KOPT-K1 (cell line): ENCODE results near the gene HNRNPUL1.
"Not testable (repeated sequence)": the region's sequence is repeated elsewhere in the genome, so short reads cannot be mapped to it uniquely, and the experiment has no call there.

Experiments
- H3K27ac ChIP-seq: fragments of 200-600 bp; sonication (generic); 2 replicates; pipeline ENCODE4 v1.5.1; 2016; ENCODE audit warnings: antibody characterized with exemption, mild to moderate bottlenecking, low read depth, low read length; ENCODE audit not compliant: poor library complexity, severe bottlenecking
- H3K36me3 ChIP-seq: fragments of 200-600 bp; sonication (generic); 2 replicates; pipeline ENCODE4 v1.5.1; 2017; ENCODE audit warnings: antibody characterized with exemption, mild to moderate bottlenecking, low read length, moderate library complexity; ENCODE audit not compliant: insufficient read depth
- H3K9me3 ChIP-seq: fragments of 200-600 bp; sonication (generic); 2 replicates; pipeline ENCODE4 v1.5.1; 2017; ENCODE audit warnings: antibody characterized with exemption, low read length, mild to moderate bottlenecking; ENCODE audit not compliant: insufficient read depth, poor library complexity, severe bottlenecking

HNRNPUL1 gene

DNA sequence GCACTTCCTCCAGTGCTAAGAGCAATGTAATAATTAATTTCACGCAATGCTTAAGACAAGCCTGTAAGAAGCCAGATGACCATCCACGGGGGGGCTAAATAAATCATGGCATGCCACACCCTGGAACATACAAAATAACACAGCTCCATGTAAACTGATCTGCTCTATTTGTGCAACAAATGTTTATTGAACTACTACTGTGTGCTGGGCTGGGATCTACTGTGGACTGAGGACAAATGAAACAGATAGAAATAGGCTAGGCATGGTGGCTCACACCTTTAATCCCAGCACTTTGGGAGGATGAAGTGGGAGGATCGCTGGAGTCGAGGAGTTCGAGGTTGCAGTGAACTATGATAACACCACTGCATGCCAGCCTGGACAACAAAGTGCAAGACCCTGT is 68.3 kb downstream of the HNRNPUL1 start:
- Histone ChIP-seq H3K36me3 (peaks cover 73% of the 10 kb centered on the region), H3K27ac (no peak overlapping the region), H3K9me3 (no peaks in the 10 kb centered on the region)

DNA sequence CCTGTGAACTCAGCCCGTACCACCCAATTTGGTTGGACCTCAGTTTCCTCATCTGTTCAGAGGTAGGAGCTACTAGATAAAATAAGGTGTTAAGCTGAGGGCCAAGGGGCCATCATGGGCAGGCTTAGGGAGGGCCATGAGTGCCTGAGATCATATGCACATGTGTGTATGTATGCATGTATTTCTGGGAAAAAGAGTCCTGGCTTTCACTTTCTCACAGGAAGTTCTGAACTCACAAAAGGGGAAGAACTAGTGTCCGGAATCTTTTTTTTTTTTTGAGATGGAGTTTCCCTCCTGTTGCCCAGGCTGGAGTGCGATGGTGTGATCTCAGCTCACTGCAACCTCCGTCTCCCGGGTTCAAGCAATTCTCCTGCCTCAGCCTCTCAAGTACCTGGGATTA is 70.6 kb downstream of the HNRNPUL1 start:
- H3K27ac ChIP-seq, result no peak overlapping the region
- peaks cover 78% of the 10 kb centered on the region for H3K36me3 ChIP-seq
- H3K9me3 ChIP-seq, result no peaks in the 10 kb centered on the region

DNA sequence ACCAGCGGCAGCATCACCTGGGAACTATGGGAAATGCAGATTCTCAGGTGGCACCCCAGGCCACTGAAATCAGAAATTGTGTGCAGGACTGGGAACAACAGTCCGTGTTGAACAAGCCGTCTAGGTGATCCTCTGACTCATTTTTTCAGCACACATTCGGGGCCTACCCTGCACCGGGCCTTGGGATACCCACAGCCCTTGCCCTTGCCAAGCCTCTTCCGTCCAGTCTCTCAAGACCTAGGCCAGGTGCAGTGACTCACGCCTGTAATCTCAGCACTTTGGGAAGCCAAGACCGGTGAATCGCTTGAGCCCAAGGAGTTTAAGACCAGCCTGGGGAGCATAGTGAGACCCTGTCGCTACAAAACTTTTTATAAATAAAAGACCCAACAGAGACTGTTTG is 71.3 kb downstream of the HNRNPUL1 start:
- Histone ChIP-seq H3K27ac (no peak overlapping the region), H3K9me3 (no peaks in the 10 kb centered on the region), H3K36me3 (peaks cover 78% of the 10 kb centered on the region)

DNA sequence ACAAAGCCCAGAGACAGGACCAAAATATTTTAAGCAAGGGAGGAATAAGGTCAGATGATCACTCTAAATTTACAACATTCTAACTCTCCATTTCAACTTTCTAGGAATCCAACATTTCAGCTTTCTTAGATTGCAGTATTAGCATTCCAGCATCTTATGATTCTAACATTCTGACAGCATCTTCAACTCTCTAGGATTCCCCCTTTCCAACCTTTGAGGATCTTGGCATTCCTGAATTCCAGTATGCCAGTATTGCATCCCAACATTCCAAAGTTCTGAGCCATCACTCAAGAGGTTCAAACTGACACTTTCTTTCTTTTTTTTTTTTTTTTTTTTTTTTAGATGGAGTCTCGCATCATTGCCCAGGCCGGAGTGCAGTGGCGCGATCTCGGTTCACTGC is 75.8 kb downstream of the HNRNPUL1 start:
- no peak overlapping the region for H3K27ac ChIP-seq
- peaks cover 86% of the 10 kb centered on the region for H3K36me3 ChIP-seq
- H3K9me3 ChIP-seq, result no peaks in the 10 kb centered on the region

DNA sequence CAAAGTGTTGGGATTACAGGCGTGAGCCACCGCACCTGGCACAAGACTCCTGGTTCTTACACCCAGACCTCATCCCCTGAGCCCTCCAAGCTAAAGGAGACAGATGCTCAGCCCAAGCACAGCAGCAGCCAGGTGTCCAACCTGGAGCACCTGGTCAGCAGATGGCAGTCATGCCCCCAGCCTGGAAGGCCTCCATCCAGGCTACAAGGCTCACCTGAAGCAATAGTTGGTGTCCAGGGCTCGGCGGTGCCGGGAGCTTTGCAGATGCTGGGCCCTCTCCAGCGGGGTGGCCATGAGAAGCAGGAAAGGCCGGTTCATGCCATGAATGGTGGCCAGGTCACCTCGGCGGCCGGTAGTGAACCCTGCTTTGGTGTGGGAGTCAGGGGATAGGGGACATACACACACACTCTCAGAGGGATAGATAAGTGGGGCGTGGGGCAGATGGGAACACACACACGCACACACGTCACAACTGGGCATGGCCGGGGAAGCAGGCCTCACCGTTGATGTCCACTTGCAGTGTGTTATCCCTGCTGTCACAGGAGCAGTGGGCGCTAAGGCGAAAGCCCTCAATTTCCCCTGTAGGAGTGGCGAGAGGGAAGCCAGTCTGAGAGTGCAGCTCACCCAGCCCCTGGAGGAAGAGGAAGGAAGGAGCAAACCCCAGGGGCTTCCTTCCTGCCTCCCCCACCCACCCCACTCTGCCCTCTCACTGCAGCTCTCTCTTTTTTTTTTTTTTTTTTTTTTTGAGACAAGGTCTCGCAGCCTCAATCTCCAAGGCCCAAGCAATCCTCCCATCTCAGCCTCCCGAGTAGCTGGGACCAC is 77.7 kb downstream of the HNRNPUL1 start:
- Histone ChIP-seq H3K27ac (peak overlapping the region; percentile 43), H3K9me3 (no peaks in the 10 kb centered on the region), H3K36me3 (peaks cover 84% of the 10 kb centered on the region)

DNA sequence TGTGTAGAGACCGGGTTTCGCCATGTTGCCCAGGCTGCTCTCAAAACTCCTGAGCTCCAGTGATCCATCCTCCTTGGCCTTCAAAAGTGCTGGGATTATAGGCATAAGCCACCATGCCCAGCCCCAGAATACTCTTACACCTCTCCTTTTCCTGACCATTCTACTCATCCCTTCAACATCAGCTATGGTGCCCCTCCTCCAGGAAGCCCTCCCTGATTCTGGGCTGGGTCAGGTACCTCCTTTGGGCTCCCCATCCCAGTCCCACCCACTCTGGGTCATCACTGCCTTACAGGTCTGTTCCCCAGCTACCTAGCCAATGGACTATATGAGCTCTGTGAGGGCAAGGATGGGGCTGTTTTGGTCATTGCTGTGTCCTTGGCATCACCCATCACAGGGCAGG is 80.0 kb downstream of the HNRNPUL1 start:
- H3K36me3 ChIP-seq, result peaks cover 85% of the 10 kb centered on the region
- H3K9me3 ChIP-seq, result no peaks in the 10 kb centered on the region
- H3K27ac ChIP-seq, result no peak overlapping the region

DNA sequence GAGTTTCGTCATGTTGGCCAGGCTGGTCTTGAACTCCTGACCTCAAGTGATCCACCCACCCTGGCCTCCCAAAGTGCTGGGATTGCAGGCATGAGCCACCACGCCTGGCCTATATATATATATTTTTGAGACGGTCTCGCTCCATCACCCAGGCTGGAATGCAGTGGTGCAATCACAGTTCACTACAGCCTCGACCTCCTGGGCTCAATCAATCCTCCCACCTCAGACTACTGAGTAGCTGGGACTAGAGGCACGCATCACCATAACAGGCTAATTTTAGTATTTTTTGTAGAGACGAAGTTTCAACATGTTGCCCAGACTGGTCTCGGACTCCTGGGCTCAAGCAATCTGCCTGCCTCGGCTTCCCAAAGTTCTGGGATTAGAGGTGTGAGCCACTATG is 82.7 kb downstream of the HNRNPUL1 start:
- peaks cover 63% of the 10 kb centered on the region for H3K36me3 ChIP-seq
- H3K9me3 ChIP-seq, H3K27ac ChIP-seq: not testable (repeated sequence)

DNA sequence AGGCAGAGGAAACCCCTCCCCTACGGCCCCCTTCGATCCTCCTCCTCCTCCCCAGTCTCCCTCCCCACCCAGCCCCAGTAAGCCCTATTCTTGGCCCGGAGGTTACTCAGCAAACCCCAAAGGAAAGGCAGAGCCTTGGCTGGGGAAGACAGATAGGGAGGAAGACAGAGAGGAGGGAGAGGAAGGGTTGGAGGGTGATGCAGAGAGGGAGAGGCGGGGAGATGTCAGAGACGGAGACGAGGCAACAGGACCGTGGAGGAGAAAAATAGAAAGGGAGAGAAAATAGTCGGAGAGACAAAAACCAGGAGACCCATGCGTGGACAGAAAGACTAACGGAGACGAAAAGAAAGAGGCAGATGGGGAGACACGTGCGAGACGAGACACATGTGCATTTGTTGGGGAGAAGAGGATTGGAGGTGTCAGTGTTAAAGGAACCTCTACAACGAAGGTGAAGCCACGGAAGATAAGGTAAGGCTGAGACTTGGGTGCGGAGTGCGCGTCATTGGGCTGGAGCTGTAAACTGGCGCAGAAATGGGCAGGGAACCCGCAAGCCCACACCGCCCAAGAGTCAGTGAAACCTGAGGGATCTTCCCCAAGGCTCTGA is 86.7 kb downstream of the HNRNPUL1 start:
- no peak overlapping the region for H3K27ac ChIP-seq
- no peaks in the 10 kb centered on the region for H3K9me3 ChIP-seq
- H3K36me3 ChIP-seq, result peaks cover 32% of the 10 kb centered on the region

DNA sequence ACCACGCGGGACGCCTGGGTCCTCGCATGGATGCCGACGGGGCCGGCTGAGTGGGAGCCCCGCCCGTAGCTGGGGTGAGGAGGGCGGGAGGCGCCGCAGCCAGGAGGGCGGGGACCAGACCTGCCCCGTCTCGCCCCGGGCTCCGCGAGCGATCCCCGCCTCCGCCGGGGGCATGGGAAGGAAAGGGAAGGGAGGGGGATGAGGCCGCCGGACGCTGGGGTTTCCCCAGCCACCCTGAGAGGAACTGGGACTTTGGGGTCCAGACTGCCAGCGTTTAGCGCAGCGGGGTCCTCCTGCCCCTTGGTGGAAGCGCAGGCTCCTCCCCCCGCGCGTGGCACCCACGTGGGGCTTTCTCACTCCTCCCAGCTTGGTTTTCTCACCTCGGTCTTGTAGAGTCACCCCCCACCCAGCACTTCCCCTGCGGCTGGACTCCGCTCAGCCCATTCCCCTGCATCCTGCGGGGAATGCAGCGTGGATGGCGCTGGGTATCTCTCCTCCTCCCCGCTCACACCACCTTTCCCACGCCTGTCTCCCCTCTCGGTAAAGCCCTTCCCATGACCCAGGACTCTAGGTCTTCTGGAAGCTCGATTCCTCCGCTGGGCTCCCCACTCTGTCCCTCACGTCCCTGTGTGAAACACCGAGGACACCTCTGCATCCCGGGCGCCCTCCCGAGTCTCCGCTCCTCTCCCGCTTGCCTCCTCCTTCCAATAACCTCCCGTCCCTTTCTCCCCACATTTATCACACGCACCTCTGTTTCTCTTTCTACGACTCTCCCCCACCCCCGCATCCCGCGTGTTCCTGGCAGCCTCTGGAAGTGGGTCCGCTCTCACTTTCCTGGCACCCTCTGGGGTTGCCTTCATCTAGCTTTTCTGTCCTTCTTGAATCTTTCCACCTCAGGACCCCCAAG is 87.4 kb downstream of the HNRNPUL1 start:
- H3K27ac ChIP-seq, result peak overlapping the region; percentile 75
- H3K36me3 ChIP-seq, result peaks cover 24% of the 10 kb centered on the region; the same call in 1 of the 2 replicates
- H3K9me3 ChIP-seq, result no peaks in the 10 kb centered on the region

DNA sequence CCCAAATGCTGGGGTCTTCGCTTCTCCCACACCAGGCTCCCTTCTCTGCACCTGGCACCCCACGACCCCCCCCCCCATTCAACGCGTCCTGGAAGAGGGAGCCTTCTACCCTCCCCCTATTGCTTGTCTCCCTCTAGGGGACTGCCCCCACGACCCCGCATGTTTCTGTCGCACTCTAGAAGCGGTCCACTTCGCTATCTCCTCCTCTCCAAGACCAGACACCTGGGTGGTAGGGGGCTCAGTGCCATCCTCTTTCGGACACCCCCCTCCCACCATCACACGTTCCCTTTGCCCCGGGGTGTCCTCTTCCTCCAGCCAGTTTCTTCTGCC is 88.1 kb downstream of the HNRNPUL1 start:
- Histone ChIP-seq H3K27ac (peak overlapping the region; percentile 75), H3K36me3 (peaks cover 19% of the 10 kb centered on the region; the same call in 1 of the 2 replicates), H3K9me3 (no peaks in the 10 kb centered on the region)

DNA sequence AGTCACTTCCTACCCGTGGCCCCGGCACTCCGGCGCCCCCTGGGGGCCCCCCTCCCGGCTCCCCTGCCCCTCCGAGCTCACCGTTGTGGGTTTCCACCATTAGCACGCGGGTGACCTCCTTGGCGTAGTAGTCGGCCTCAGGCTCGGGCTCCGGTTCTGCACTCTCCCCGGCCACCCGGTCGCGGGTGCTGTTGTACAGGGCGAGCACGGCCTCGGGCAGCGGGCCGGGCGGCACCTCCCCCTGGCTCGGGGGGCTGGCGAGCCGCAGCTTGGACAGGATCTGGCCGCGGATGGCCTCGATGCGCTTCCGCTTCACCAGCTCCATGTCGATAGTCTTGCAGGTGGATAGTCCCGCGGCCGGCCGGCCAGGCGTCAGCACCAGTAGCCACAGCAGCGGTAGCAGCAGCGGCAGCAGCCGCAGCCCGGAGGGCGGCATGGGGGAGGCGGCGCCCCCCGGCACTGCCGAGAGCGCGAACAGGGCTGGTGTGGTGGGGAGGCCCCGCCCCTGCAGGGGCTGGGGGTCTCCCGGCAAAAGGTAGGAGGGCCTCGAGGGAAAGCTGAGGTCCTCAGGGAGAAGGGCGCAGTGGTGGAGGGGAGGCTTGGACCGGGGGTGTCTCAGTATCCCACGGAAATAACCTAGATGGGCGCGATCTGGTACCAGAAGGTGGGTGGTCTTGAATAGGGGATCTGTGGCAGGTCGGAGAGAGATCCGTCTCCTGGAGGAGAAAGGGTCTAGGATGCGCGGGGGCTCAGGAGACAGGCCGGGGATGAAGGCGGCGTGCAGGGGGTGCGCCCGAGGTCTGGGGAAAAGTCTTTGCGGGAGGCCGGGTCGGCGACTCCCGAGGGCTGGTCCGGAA is 88.7 kb downstream of the HNRNPUL1 start:
- H3K36me3 ChIP-seq, result 0 out of 2 replicates have a peak, but pooled peaks cover 13% of the 10 kb centered on the region
- H3K9me3 ChIP-seq, result no peaks in the 10 kb centered on the region
- H3K27ac ChIP-seq, result peak overlapping the region; percentile 75

DNA sequence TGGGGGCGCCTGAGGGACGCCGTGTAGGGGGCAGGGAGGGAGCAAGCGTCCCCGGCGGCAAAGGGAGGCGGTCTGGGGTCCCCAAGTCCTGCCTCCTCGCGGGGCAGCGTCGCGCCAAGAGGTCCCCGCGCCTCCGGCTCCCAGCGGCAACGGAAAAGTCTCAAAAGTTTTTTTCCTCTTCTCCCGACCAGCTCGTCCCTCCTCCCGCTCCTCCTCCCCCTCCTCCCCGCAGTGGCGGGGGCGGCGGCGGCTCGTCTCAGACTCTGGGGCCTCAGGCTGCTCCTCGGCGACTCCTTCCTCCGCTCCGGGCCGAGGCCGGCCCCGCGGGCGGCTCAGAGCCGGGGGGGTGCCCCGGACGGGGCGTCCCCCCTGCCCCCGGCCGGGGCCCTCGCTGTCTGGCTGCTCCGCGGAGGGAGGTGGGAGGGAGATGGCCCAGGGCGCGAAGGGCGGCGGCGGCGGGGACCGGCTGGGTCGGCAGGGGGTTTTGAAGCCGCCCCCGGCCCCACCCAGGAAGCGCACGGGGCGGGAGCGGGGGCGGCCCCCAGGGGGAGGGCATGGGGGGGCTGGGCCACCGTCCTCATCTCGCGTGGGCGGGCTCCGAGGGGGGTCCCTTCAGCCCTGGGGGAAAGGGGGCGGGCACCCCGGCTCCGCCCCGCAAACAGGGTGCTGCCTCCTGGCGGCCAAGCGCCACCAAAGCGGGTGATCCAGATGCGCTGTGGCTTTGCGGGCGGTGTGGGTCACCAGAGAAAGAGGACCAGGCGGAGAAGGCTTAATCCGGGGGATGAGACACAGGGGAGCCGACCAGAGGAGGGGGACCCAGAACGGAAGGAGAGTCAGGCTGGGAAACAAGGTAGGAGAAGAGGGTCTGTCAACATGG is 89.5 kb downstream of the HNRNPUL1 start, which contains the start of gene TGFB1:
TGFB1 (minus strand) TSS at position 457 of the 877 bp plus-strand sequence. CDS start 878 bp downstream, outside the sequence.
- peak within 1 kb of the TSS; percentile 75 for H3K27ac ChIP-seq
- H3K36me3 ChIP-seq, result 0 out of 2 replicates have a peak, but pooled peaks cover 8% of the 10 kb centered on the region
- H3K9me3 ChIP-seq, result no peaks in the 10 kb centered on the region

DNA sequence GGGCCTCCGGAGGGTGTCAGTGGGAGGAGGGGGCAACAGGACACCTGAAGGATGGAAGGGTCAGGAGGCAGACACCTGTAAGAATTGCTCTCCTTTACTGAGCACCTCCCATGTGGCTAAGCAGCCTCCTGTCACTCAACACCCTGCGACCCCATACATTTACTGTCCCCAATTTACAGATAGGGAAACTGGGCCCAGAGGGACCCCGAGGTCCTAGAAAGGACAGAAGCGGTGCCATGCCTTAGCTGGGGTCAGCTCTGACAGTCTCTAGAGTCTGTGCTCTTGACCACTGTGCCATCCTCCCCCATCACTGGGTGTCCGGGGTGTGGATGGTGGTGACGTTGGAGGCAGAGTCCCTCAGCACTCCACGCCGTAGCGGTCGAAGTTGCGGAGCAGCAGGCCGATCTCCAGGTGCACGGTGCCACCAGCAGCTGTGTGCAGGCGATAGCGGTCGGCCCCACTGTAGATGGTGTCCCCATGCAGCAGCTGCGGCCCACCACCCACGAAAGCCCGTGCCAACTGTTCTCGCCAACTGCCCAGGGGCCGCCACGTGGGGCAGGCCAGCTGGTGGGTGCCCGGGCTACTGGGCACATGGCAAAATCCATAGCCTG is 90.3 kb downstream of the HNRNPUL1 start:
- no peaks in the 10 kb centered on the region for H3K9me3 ChIP-seq
- 0 out of 2 replicates have a peak, but pooled peaks cover 2% of the 10 kb centered on the region for H3K36me3 ChIP-seq
- H3K27ac ChIP-seq, result peak overlapping the region; percentile 75
